Activated CD4-positive, CD25-positive, alpha-beta regulatory T cell treated with anti-CD3 and anti-CD28 coated beads, Interleukin-2, amount 50 U/mL, for 16 hours (primary cell): ENCODE results near the gene RRP12.
"Not testable (repeated sequence)": the region's sequence is repeated elsewhere in the genome, so short reads cannot be mapped to it uniquely, and the experiment has no call there.

Source experiments
- DNase-seq: peaks from one replicate; pipeline ENCODE4 v3.0.0-alpha.2; 2020; ENCODE audit warnings: low read depth, low spot score

The RRP12 gene

GRCh38 chr10:97400665-97401454, at the start of gene RRP12:
Gene RRP12 (minus strand): TSS chr10:97401340. CDS start chr10:97401231, 109 bp downstream.
- peak; percentile 77 for DNase-seq

- DNase-seq: no peak
Measured at GRCh38 chr10:97450828-97451227, 49.7 kb upstream of the RRP12 start.

DNA sequence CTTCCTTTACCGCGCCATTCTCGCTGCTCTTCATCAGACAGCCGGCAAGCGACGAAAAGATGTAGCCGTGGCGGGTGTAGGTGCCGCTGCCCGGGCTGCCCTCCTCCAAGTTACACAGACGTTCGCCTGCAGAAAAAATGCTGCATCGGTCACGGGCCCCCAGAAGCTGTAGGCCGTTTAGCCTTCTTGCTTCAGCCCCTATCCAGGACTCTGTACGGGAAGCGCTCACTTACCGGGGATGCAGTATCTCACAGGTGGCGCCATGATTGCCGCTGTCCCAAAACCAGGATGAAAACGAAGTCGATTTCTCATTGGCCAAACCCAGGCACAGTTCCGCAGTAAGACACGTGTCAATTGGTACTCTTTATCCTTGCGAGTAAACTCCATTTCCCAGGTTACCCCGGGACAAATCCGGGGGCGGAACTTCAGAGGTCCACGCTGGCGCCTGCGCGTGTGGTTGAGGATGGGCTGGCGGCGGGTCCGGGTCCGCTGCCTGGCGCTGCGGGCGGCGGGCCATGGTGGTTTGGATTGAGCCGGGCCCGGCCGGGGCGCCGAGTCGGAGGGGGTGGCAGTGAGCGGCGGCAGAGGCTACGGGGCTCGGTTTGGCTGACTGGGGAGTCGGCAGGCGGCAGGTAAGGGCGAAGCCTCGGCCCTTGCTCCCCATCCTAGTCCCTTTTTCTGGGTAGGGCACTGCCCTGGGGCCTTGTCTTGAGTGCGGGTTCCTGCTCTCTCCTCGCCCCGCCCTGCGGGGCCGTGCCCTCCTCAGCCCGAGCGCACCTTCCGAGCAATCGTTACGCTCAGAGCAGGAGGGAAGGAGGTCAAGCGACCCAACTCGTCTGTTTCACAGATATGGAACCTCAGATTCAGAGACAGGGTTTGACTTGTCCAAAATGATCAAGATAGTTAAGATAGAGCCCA, 44.8 kb upstream of the RRP12 start, which contains the start of the genes EXOSC1 and ZDHHC16:
Gene EXOSC1 (minus strand): TSS at position 285 of the 918 bp plus-strand sequence. CDS start 21 bp downstream, at position 264.
Gene ZDHHC16 (plus strand): TSS at position 454 of the 918 bp plus-strand sequence. CDS start 5,501 bp downstream, outside the sequence.
- peak; percentile 83 for DNase-seq

DNA sequence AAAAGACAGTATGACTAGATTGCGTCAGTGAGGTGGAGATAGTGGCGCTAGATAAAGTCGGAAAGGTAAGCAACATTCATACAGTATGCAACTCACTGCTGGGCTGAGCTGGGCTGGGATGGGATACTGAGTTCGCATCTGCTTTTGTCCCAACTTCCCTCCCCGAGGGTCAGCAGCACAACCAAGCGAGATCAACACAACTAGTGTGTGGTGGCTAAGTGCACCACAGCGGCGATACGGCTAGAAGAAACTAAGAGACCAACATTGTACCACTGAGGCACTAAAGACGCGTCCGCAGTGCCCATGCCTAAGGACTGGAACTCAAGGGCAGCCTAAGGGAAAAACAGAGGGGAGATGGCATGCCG, 44.2 kb upstream of the RRP12 start:
- DNase-seq: no peak

DNA sequence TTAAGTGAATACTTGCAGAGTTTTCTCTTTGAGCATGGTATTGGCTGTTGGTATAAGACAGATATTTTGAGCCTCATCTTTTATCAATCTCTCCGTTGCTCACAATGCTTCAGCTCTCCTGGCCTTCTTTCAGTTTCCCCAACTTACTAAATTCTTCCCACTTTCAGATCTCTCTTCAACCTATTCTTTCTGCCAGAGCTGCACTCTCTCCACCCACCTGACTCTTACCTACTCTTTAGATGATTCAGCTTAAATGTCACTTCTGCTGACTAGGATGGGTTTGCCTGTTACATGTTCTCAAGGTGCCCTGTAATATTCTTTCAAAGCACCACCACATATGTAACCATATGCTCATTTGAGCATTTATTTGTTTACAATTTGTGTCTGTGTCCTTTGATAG, 43.1 kb upstream of the RRP12 start:
- no peak for DNase-seq

GRCh38 chr10:97442277-97442676, 41.1 kb upstream of the RRP12 start:
- DNase-seq: no peak

DNA sequence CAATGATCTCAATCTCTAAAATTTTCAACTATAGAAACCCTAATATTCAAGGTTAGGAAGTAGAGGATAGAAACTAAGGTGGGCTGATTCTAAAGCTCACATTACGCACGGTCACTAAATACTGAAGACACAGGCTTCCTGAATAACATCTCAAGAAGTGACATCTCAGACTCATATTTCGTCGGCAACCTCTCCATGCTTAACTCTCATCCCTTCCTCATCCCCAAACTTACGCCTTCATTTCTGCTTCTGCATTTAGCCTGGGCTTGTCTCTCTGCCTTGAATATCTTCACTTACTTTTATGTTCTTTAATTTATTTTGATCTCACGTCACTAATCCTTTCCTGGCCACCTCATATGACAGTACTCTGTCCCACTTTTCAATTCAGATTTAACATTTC, 34.1 kb upstream of the RRP12 start:
- DNase-seq: no peak

DNA sequence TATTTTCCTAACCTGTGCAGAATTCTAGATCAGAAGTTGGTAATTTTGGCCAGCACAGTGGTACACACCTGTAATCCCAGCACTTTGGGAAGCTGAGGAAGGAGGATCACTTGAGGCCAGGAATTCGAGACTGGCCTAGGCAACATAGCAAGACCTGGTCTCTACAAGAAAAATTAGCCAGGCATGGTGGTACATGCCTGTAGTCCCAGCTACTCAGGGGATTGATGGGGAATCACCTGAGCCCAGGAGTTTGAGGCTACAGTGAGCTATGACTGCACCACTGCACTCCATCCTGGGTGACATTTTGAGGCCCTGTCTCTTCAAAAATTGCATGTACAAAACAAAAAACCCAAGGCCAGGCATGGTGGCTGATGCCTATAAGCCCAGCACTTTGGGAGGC, 33.4 kb upstream of the RRP12 start:
- DNase-seq: no peak

DNA sequence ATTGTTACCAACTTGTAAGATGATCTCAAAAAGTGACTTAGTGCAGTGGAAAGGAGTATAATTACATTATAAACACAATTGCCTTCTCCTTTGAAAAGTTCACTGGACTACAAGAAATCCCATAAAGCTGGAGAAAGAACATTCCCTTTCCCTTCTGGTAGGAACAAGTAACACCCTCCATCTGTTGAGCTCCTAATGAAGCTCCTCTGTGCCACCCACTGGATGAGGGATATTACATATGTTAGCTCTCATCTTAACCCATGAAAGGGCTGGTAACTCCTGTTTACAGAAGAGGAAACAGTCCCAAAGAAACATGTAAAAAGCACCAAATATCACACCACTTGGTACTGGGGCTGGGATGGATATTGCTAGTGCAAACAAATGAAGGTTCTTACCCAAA, 32.9 kb upstream of the RRP12 start:
- no peak for DNase-seq

- DNase-seq: no peak
Measured at GRCh38 chr10:97428572-97428981, 27.4 kb upstream of the RRP12 start.

- no peak for DNase-seq
Measured at GRCh38 chr10:97427571-97428179, 26.5 kb upstream of the RRP12 start.

- DNase-seq: no peak
Measured at GRCh38 chr10:97426776-97427570, 25.8 kb upstream of the RRP12 start.

DNA sequence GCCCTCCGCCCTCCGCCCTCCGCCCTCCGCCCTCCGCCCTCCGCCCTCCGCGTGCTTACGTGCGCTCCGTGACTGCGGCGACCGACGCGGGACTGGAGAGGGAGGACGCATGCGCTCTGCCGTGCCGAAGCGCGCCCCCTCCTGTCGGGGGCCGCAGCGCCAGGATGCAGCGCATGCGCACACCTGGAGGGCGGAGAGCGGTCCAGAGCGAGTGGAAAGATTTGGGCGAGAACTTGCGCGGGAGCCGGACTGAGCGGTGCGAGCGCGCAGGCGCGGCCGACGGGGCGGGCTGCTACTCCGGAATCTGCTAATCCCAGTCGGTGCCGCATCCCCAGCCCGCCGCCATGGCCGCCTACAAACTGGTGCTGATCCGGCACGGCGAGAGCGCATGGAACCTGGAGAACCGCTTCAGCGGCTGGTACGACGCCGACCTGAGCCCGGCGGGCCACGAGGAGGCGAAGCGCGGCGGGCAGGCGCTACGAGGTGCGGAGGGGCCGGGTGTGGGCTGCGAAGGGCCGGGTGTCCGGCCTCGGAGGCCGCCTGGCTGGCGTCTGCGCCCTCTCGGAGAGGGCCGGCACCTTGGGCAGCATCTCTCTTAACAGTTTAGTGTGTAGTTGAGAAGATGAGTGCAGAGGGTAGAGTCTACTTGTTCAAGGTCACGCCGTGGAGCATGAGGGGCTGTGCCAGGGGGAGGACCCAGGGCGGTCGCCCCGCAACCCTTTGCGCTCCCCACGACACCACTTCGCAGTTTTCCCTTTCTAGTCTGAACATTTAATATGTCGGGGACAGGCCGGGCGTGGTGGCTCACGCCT, 25.0 kb upstream of the RRP12 start, which contains the start of gene PGAM1:
Gene PGAM1 (plus strand): TSS at position 228 of the 812 bp plus-strand sequence. CDS start 117 bp downstream, at position 345.
- DNase-seq: peak; percentile 87

DNA sequence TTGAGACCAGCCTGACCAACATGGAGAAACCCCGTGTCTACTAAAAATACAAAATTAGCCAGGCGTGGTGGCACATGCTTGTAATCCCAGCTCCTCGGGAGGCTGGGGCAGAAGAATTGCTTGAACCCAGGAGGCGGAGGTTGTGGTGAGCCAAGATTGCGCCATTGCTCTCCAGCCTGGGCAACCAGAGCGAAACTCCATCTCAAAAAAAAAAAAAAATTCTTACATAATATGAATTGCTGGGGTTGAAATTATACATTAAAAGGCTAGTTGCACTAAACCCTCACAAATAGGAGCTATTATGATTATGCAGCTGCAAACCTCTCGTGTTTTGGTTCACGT, 22.6 kb upstream of the RRP12 start:
- not testable (repeated sequence) for DNase-seq

GRCh38 chr10:97416565-97416964, 15.4 kb upstream of the RRP12 start:
- DNase-seq: no peak

GRCh38 chr10:97412891-97413304, 11.8 kb upstream of the RRP12 start:
- DNase-seq: no peak

GRCh38 chr10:97411406-97411805, 10.3 kb upstream of the RRP12 start:
- no peak for DNase-seq

DNA sequence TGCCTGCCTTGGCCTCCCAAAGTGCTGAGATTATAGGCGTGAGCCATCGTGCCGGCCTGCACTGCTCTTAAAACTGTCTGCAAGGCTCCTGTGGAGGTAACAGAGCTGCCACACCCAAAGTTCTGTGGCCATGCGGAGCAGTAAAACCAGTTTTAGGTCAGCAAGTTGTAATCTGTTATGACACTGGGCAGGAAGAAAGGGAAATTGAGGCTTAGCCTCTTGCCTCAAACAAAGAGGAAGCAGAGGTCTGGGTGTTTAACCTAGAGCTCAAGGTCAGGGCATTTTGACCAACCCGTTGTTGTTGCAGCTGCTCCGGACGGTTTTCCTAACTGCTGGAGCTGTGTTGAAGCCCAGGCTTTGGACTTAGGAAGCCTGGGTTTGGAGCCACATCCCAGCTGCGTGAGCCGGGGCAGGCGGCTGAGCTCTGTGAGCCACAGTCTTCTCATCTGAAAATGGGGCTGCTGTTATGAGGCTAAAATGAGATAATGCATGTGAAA, 7.4 kb upstream of the RRP12 start:
- no peak for DNase-seq

DNA sequence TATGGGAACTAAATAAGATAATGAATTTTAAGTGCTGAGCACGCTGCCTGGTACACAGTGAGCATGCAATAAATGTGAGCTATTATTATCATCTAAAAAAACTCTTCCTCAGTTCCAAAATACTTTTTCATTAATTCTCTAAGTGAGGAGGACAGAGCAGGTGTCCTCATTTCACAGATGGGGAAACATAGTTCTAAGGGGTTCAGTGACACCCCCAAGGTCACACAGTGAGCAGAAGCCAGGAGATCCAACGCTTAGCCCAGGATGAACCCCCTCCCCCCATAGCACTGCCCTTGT, 6.8 kb upstream of the RRP12 start:
- DNase-seq: no peak

- DNase-seq: no peak
Measured at GRCh38 chr10:97407211-97407951, 6.2 kb upstream of the RRP12 start.
